Endothelial cell (in vitro differentiated cells): Measurements from ENCODE around the gene SLC40A1. TPM values are rescaled to one million over a fixed set of nuclear protein-coding genes. Genes with fewer than 3 reads are reported as not detected.

ENCODE experiments used
- DNase-seq: peaks from one replicate; pipeline ENCODE4 v3.0.0; 2021; ENCODE audit warnings: low spot score
- H3K27ac Mint-ChIP-seq: one replicate; pipeline ENCODE4 v1.8.0; 2021; ENCODE audit warnings: mixed read lengths, inconsistent platforms; ENCODE audit not compliant: unreplicated experiment
- H3K27me3 Mint-ChIP-seq: one replicate; pipeline ENCODE4 v1.8.0; 2021; ENCODE audit warnings: mild to moderate bottlenecking, moderate library complexity, mixed read lengths, inconsistent platforms; ENCODE audit not compliant: unreplicated experiment
- H3K36me3 Mint-ChIP-seq: one replicate; pipeline ENCODE4 v1.8.0; 2021; ENCODE audit warnings: mild to moderate bottlenecking, low read depth, mixed read lengths, inconsistent platforms; ENCODE audit not compliant: unreplicated experiment
- H3K4me1 Mint-ChIP-seq: one replicate; pipeline ENCODE4 v1.8.0; 2021; ENCODE audit warnings: mild to moderate bottlenecking, mixed read lengths, inconsistent platforms; ENCODE audit not compliant: unreplicated experiment
- H3K4me3 Mint-ChIP-seq: one replicate; pipeline ENCODE4 v1.8.0; 2021; ENCODE audit warnings: mild to moderate bottlenecking, mixed read lengths, inconsistent platforms; ENCODE audit not compliant: unreplicated experiment
- H3K9me3 Mint-ChIP-seq: one replicate; pipeline ENCODE4 v1.8.0; 2021; ENCODE audit warnings: mixed read lengths, inconsistent platforms; ENCODE audit not compliant: unreplicated experiment
- total RNA-seq: library from RNA; stranded (reverse); fragmentation: NEBNext Ultra II Directional; extraction: Animal tissue kit (Norgen Biotek cat#: 25700); gene quantifications from one replicate; pipeline ENCODE4 v1.2.1, GENCODE V29; 2021; ENCODE audit not compliant: unreplicated experiment
- TF ChIP-seq, protein P1 (sequence below): fragments of 200-600 bp; sonication (generic); IDR thresholded peaks from one replicate; pipeline ENCODE4 v1.5.0; 2021; ENCODE audit warnings: antibody characterized with exemption; ENCODE audit not compliant: unreplicated experiment

Gene SLC40A1
- total RNA-seq, 1 donor from 2014 or later: 90.9 TPM

DNA sequence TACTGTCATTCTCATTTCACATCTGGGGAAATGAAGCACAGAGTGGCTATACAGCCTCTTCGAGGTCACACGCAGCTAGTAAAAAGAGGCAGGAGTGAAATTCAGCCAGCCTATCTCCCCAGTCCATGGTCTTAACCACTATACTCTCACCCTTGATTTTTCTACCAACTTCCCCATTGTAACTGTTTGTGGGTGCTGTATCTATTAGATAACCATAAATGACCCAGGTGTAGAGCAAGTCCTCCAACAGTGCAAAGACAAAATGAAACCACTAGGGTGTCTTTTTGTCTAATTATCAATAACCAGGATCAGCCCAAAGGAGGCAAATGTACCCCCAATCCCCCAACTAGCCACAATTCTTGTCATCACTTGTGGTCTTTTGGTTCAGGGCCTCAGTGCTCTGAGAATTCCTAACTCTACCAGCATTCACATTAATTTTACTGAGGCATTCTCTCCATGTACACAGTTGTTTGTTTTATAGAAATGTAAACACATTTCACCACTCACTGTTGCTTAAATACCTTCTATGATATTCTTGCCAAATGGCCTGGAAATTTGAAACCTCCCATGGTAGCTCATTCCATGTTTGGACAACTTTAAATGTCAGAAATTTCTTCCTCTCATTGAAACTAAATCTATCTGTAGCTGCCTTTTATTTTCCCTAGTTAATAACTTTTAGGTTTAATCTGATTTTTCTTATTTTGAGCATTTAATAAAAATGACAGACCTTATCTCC lies 58.7 kb downstream of the SLC40A1 start:
- Mint-ChIP-seq H3K4me3 (no peak overlapping the region), H3K4me1 (no peaks in the 10 kb centered on the region), H3K36me3 (no peaks in the 10 kb centered on the region), H3K27me3 (no peaks in the 10 kb centered on the region), H3K27ac (no peak overlapping the region), H3K9me3 (no peaks in the 10 kb centered on the region)
- TF ChIP-seq, protein P1, sequence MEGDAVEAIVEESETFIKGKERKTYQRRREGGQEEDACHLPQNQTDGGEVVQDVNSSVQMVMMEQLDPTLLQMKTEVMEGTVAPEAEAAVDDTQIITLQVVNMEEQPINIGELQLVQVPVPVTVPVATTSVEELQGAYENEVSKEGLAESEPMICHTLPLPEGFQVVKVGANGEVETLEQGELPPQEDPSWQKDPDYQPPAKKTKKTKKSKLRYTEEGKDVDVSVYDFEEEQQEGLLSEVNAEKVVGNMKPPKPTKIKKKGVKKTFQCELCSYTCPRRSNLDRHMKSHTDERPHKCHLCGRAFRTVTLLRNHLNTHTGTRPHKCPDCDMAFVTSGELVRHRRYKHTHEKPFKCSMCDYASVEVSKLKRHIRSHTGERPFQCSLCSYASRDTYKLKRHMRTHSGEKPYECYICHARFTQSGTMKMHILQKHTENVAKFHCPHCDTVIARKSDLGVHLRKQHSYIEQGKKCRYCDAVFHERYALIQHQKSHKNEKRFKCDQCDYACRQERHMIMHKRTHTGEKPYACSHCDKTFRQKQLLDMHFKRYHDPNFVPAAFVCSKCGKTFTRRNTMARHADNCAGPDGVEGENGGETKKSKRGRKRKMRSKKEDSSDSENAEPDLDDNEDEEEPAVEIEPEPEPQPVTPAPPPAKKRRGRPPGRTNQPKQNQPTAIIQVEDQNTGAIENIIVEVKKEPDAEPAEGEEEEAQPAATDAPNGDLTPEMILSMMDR: no peak
- DNase-seq: no peak

DNA sequence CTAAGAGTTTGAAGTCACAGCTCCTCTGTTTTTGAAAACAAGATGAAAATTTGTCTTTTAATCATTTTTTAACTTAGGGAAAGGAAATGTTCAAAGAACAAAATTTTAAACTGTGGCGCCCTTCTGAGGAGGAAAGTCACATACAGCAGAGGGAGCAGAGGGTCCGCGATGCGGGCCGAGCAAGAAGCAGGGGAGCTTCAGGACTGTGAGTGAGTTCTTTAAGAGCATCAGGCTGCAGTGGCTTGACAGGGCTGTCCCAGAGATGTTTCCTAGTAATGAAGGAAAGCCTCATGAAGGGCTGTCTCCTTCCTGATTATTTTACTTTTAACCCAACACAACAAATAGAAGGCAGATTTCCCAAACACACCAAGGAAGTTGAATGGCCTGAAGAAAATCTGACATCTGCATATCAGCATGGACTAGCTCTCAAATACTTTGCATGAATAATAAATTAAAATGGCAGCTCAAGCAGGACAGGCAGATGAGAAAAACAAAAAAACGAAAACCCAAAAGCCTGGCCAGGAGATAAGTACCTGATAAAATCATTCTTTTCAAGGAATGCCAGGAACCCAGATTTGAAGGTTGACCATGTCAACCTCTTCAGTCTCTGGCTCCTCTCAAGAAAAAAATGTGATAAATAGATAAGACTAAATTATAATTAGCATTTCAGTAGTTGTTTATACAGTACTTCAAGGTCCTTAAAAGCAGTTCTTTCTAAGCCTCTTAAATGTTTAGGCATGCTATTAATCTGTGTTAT lies 60.8 kb downstream of the SLC40A1 start:
- peaks cover 2% of the 10 kb centered on the region for H3K27me3 Mint-ChIP-seq
- no peak for DNase-seq
- TF ChIP-seq, protein P1: no peak
- no peak overlapping the region for H3K27ac Mint-ChIP-seq
- no peaks in the 10 kb centered on the region for H3K9me3 Mint-ChIP-seq
- H3K4me3 Mint-ChIP-seq: no peak overlapping the region
- H3K4me1 Mint-ChIP-seq: peaks cover 9% of the 10 kb centered on the region
- H3K36me3 Mint-ChIP-seq: no peaks in the 10 kb centered on the region

DNA sequence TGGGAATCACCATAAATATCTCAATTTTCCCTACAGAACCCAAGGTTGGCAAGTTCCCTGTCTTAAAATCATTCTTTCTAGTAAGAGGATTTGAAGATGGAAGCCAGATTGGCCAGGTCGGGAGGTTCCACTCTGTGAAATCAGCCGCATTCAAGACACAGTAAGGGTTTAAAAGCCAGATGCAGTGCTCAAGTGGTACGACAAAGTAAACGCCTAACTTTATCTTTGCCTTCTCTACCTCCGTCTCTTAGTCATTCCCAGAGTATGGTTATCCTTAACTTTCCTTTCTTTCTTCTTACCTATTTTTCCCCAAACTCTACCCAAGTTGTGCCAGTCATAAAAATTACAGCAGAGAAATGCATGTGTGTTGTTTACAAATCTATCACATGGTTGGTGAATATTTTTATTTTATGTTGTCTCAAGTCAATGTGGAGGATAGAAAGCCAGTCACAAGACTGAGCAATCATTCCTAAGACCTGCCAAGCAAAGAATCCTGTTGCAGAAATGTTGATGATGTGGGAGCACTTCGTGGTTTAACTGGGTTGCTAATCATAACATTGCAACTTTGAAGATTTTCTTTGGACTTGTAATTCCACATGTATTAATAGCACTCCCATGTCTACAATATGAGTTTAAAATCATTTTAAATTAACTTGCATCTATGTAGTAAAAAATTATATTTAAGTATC lies 62.6 kb downstream of the SLC40A1 start:
- TF ChIP-seq, protein P1: no peak
- no peak overlapping the region for H3K4me3 Mint-ChIP-seq
- H3K27me3 Mint-ChIP-seq: peaks cover 3% of the 10 kb centered on the region
- peaks cover 17% of the 10 kb centered on the region for H3K4me1 Mint-ChIP-seq
- H3K9me3 Mint-ChIP-seq: no peaks in the 10 kb centered on the region
- H3K27ac Mint-ChIP-seq: no peak overlapping the region
- DNase-seq: no peak
- H3K36me3 Mint-ChIP-seq: no peaks in the 10 kb centered on the region

DNA sequence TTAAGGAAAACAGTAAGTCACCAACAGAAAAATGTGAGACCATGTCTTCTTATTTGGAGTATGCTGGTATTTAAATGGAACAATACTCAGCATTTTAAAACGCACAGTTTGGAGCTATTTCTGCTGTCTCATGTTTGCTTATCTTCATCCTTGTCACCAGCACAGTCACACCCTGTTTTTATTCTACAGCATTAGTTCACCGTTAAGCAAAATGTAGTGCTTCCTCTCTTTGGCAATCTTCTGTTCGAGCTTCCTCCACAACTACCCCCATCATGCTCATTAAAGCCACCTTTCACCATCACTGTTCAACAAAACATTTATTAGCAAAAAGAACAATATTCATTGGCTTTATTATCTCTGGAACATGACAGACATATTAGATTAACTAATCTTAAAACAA lies 64.0 kb downstream of the SLC40A1 start:
- Mint-ChIP-seq H3K4me1 (peaks cover 17% of the 10 kb centered on the region), H3K36me3 (no peaks in the 10 kb centered on the region), H3K27me3 (peaks cover 5% of the 10 kb centered on the region), H3K9me3 (no peaks in the 10 kb centered on the region), H3K27ac (peak overlapping the region; percentile 65), H3K4me3 (no peak overlapping the region)
- TF ChIP-seq, protein P1: no peak
- DNase-seq: no peak

DNA sequence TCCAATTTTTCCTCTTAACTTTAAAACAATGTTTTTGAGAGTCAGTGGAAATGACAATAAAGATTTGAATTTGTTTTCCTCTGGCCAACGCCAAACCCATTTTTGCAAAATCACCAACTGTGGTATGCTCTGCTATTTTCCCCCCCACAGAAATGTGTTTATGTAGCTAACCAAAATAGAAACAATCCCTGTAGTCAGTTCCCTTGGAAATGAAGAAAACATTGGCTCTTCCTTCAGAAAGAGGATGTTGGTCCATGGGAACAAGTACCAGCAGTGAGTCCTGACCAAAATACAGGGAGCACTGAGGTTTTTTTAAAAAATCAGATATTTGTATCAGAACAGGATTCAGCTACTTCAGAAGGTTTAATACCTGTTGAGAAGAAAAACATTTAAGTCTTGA lies 65.3 kb downstream of the SLC40A1 start:
- DNase-seq: no peak
- TF ChIP-seq, protein P1: no peak
- peaks cover 5% of the 10 kb centered on the region for H3K27me3 Mint-ChIP-seq
- peaks cover 17% of the 10 kb centered on the region for H3K4me1 Mint-ChIP-seq
- H3K9me3 Mint-ChIP-seq: no peaks in the 10 kb centered on the region
- peak overlapping the region; percentile 88 for H3K27ac Mint-ChIP-seq
- no peak overlapping the region for H3K4me3 Mint-ChIP-seq
- no peaks in the 10 kb centered on the region for H3K36me3 Mint-ChIP-seq
